Activated T-helper 9 cell treated with anti-CD3 and anti-CD28 coated beads, Interleukin-2, amount 50 U/mL, for 16 hours (primary cell): ENCODE measurements around the gene TPH2.

Source experiments
- DNase-seq: peaks from one replicate; pipeline ENCODE4 v3.0.0-alpha.2; 2020; ENCODE audit warnings: low read depth

The TPH2 gene

GRCh38 chr12:71938728-71939385 is at the start of gene TPH2:
TSS of gene TPH2 (plus strand) at chr12:71938845. CDS start at chr12:71938987, 142 bp downstream.
- peak; percentile 9 for DNase-seq

GRCh38 chr12:71890475-71890874 is 48.2 kb upstream of the TPH2 start:
- DNase-seq: no peak

- DNase-seq: no peak
These were observed 46.6 kb upstream of the TPH2 start for GRCh38 chr12:71892059-71892458.

GRCh38 chr12:71896205-71896882 is 42.3 kb upstream of the TPH2 start:
- DNase-seq: no peak

- no peak for DNase-seq
These were observed 38.6 kb upstream of the TPH2 start for GRCh38 chr12:71900091-71900490.

GRCh38 chr12:71904629-71905028 is 34.0 kb upstream of the TPH2 start:
- no peak for DNase-seq

- no peak for DNase-seq
These were observed 3.1 kb upstream of the TPH2 start for GRCh38 chr12:71935594-71935993.

- DNase-seq: no peak
These were observed 1.4 kb downstream of the TPH2 start for GRCh38 chr12:71940068-71940467.

GRCh38 chr12:71941174-71941573 is 2.5 kb downstream of the TPH2 start:
- no peak for DNase-seq

GRCh38 chr12:71942259-71942658 is 3.6 kb downstream of the TPH2 start:
- DNase-seq: no peak

GRCh38 chr12:71942703-71943102 is 4.1 kb downstream of the TPH2 start:
- no peak for DNase-seq

- no peak for DNase-seq
These were observed 6.5 kb downstream of the TPH2 start for GRCh38 chr12:71945121-71945520.

GRCh38 chr12:71945883-71946282 is 7.2 kb downstream of the TPH2 start:
- no peak for DNase-seq

- no peak for DNase-seq
These were observed 9.0 kb downstream of the TPH2 start for GRCh38 chr12:71947645-71948105.

- no peak for DNase-seq
These were observed 9.7 kb downstream of the TPH2 start for GRCh38 chr12:71948390-71948789.

GRCh38 chr12:71949646-71950045 is 11.0 kb downstream of the TPH2 start:
- DNase-seq: no peak

GRCh38 chr12:71950404-71950803 is 11.8 kb downstream of the TPH2 start:
- no peak for DNase-seq

- no peak for DNase-seq
These were observed 12.2 kb downstream of the TPH2 start for GRCh38 chr12:71950819-71951218.

GRCh38 chr12:71954083-71954778 is 15.6 kb downstream of the TPH2 start:
- no peak for DNase-seq

- DNase-seq: no peak
These were observed 16.2 kb downstream of the TPH2 start for GRCh38 chr12:71954861-71955260.

GRCh38 chr12:71955970-71956369 is 17.3 kb downstream of the TPH2 start:
- no peak for DNase-seq

- DNase-seq: no peak
These were observed 19.4 kb downstream of the TPH2 start for GRCh38 chr12:71958056-71958455.

- no peak for DNase-seq
These were observed 19.8 kb downstream of the TPH2 start for GRCh38 chr12:71958457-71958856.
